Smooth muscle cell of trachea (primary cell): ENCODE measurements around the gene CRYBB1. TPM values are rescaled to one million over a fixed set of nuclear protein-coding genes. Genes with fewer than 3 reads are reported as not detected.

Source experiments
- total RNA-seq: library from RNA; depleted of rRNA; stranded (reverse); fragments of >200 nt; gene quantifications from 2 replicates; pipeline ENCODE4 v1.2.1, GENCODE V29; 2014

Gene CRYBB1
- total RNA-seq = not detected in 2 replicates

DNA sequence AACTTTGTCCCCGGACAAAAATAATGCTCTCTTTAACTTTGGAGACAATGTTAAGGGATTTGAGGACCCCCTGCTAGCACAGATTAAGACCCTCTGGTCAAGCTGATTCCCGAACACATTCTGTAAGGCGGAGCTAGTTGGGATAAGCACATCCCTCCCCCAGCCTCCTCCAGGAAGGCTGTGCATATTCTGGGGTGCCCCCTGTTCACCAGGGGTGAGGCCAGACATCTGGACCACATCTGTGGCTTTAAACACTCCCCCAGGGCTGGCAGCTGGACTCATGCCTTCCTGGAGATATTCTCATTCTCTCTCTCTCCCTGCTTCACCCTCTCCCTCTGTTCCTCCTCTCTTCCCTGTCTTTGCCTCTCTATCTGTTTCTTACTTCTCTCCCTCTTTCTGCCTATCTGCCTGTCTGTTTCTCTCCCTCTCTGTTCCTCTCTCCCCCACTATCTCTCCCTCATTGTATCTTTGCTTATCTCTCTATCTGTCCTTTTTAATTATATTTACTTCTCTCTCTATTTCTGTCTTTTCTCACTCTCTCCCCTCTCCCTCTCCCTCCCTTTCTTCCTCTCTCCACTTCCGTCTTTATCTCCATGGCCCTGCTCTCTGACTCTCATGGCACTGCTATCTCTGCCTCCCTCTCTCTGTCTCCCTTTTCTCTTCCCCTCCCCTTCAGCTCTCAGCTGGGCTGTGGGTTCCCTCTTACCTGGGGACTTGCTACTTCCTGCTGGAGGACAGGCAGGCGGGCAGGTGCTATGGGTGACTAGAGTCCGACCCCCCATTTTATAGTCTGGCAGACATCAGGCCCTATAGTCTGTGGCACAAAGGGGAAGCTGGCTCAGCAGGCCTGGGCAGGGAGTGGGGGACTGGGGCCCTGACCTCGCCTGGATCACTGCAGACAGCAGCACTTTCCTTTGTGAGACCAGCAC, at the start of gene CRYBB1:
Gene CRYBB1 (minus strand): TSS at position 757 of the 929 bp plus-strand sequence. CDS start 1,708 bp downstream, outside the sequence.

GRCh38 chr22:26656891-26657851, 39.3 kb upstream of the CRYBB1 start, which contains the start of gene MIAT:
Gene MIAT, plus strand, starts transcription at chr22:26657588.

GRCh38 chr22:26621663-26622062, 3.8 kb upstream of the CRYBB1 start, which contains the start of gene CRYBA4:
Gene CRYBA4, plus strand, starts transcription at chr22:26621963. Its CDS starts 634 bp downstream, at chr22:26622597.

DNA sequence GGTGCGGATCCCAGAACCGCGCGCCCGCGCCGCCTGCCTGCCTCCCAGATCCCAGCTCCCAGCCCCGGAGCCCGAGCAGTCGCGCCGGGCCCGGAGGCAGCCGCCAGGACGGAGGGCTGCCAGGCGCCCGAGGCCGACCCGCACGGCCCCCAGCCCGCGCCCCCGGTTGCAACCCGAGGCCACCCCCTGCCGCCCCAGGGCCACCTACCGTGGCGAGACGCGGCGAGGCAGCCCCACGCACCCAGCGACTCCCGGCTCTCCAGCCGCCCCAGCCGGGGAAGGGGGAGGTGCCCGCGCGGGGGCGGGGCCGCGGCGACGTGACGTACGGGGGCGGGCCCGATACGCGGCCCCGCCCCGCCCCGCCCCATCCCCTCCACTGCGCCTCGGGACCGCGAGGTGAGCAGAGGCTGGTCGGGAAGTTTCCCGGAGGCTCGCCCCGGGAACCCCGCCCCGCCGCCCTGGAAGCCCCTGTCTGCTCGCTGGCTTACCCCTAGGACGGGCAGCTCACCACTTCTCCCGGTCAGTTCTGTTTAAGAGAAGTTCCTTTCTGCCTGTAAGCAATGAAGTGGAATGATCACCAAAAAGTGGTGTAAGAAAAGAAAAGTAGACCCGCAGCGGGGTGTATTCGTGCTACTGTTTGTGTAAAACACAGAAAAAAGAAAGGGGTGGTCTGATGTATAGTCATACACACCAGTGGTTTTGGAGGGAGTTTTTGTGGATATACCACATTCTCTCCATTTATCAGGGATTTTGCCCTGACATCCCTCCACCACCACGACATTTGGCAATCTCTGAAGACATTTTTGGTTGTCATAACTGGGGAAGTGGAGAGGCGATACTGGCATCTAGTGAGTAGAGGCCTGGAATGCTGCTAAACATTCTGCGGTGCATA, 27.7 kb downstream of the CRYBB1 start, which contains the start of gene TPST2:
Gene TPST2 (minus strand): TSS at position 288 of the 892 bp plus-strand sequence. CDS start 48,502 bp downstream, outside the sequence.

Other genes with a start within 250 kb of the CRYBB1 start
- gene ASPHD2, start 188.8 kb downstream of the CRYBB1 start, total RNA-seq = 0.87 and 2.2 TPM in 2 replicates
- gene HPS4, start 134.2 kb downstream of the CRYBB1 start, total RNA-seq = 30.6 and 36.1 TPM in 2 replicates
- gene SRRD, start 134.2 kb downstream of the CRYBB1 start, total RNA-seq = 11.1 and 14.3 TPM in 2 replicates
- 40.6 and 42.5 TPM in 2 replicates for gene TFIP11, start 105.6 kb downstream of the CRYBB1 start, total RNA-seq
- 15.1 and 35.1 TPM in 2 replicates for gene TPST2, start 27.9 kb downstream of the CRYBB1 start, total RNA-seq
- gene CRYBA4, start 3.9 kb upstream of the CRYBB1 start, total RNA-seq = not detected in 2 replicates
- gene MIAT, start 39.6 kb upstream of the CRYBB1 start, total RNA-seq = 1.3 and 1.9 TPM in 2 replicates